PC-3 (cell line): ENCODE results near the gene CYP8B1. TPM values are rescaled to one million over a fixed set of nuclear protein-coding genes. Genes with fewer than 3 reads are reported as not detected.

Experiments
- ATAC-seq: fragments of 200-7000 bp; cut with Tn5 transposase; 2 replicates; pipeline ENCODE4 v1.9.1; 2020; ENCODE audit warnings: mild to moderate bottlenecking, moderate library complexity
- BruUV-seq: library from RNA; stranded (reverse); fragments of 400-500 nt; replicated peaks from 2 replicates; lab custom pipeline; 2021; lab: Mats Ljungman, UMichigan
- CTCF ChIA-PET: fragments of 300-600 bp; sonication (Branson Sonifier 250); formaldehyde crosslinking; loops from one replicate; lab custom pipeline; 2022; ENCODE audit warnings: antibody characterized with exemption; lab: Charles Lee
- POLR2A ChIA-PET: fragments of 300-600 bp; sonication (Branson Sonifier 250); formaldehyde crosslinking; loops from one replicate; lab custom pipeline; 2022; ENCODE audit warnings: antibody characterized with exemption; ENCODE audit not compliant: unreplicated experiment; lab: Charles Lee
- DNase-seq: peaks from one replicate; pipeline ENCODE4 v3.0.0-alpha.2; 2015
- H2AFZ ChIP-seq: fragments of 300-600 bp; sonication (generic); 2 replicates; pipeline ENCODE4 v1.6.0; 2016; ENCODE audit warnings: antibody characterized with exemption, low read length
- H3F3A ChIP-seq: fragments of 300-600 bp; sonication (generic); one replicate; pipeline ENCODE4 v1.6.0; 2017; ENCODE audit warnings: antibody characterized with exemption, low read length, control low read depth, mild to moderate bottlenecking; ENCODE audit not compliant: unreplicated experiment
- H3K27ac ChIP-seq: fragments of 300-600 bp; sonication (generic); 2 replicates; pipeline ENCODE4 v1.5.1; 2016; ENCODE audit warnings: mild to moderate bottlenecking, low read length
- H3K27me3 ChIP-seq: fragments of 300-600 bp; sonication (generic); 2 replicates; pipeline ENCODE4 v1.6.1; 2016; ENCODE audit warnings: low read length, mixed read lengths
- H3K36me3 ChIP-seq: fragments of 300-600 bp; sonication (generic); 2 replicates; pipeline ENCODE4 v1.6.1; 2016; ENCODE audit warnings: low read depth, mixed run types, low read length, mixed read lengths
- H3K4me1 ChIP-seq: fragments of 300-600 bp; sonication (generic); 2 replicates; pipeline ENCODE4 v1.5.1; 2016; ENCODE audit warnings: low read length; ENCODE audit not compliant: insufficient read depth
- H3K4me2 ChIP-seq: fragments of 300-600 bp; sonication (generic); 2 replicates; pipeline ENCODE4 v1.6.0; 2016; ENCODE audit warnings: low read length
- H3K4me3 ChIP-seq: fragments of 300-600 bp; sonication (generic); 2 replicates; pipeline ENCODE4 v1.5.1; 2016; ENCODE audit warnings: mild to moderate bottlenecking, low read length, mixed read lengths
- H3K79me2 ChIP-seq: fragments of 300-600 bp; sonication (generic); 2 replicates; pipeline ENCODE4 v1.6.1; 2017; ENCODE audit warnings: low read length, mixed read lengths
- H3K9ac ChIP-seq: fragments of 300-600 bp; sonication (generic); 2 replicates; pipeline ENCODE4 v1.6.0; 2016; ENCODE audit warnings: mild to moderate bottlenecking, low read length
- H3K9me2 ChIP-seq: fragments of 300-600 bp; sonication (generic); replicated peaks from 2 replicates; pipeline ENCODE4 v1.6.1; 2016; ENCODE audit warnings: mixed run types, low read length, mixed read lengths
- H3K9me3 ChIP-seq: fragments of 300-600 bp; sonication (generic); 2 replicates; pipeline ENCODE4 v1.6.1; 2016; ENCODE audit warnings: low read length, mixed read lengths
- H4K20me1 ChIP-seq: fragments of 300-600 bp; sonication (generic); 2 replicates; pipeline ENCODE4 v1.6.1; 2016; ENCODE audit warnings: low read length, mixed read lengths
- EZH2 ChIP-seq: fragments of 300-600 bp; sonication (generic); IDR thresholded peaks from one replicate; pipeline ENCODE4 v1.6.1; 2017; ENCODE audit warnings: antibody characterized with exemption, mild to moderate bottlenecking, low read length; ENCODE audit not compliant: unreplicated experiment
- EZH2phosphoT487 ChIP-seq: fragments of 300-600 bp; sonication (generic); IDR thresholded peaks from 2 replicates; pipeline ENCODE4 v1.6.1; 2018; ENCODE audit warnings: mild to moderate bottlenecking, antibody characterized with exemption, low read length, borderline replicate concordance
- intact Hi-C: fragments of 100-400 bp; cut with micrococcal nuclease; formaldehyde crosslinking; loops from 2 replicates; pipeline ENCODE4 v1.9.0; 2023
- total RNA-seq: library from RNA; depleted of rRNA; stranded (reverse); fragments of >200 nt; gene quantifications from 2 replicates; pipeline ENCODE4 v1.2.3, GENCODE V29; 2014
- TF ChIP-seq, protein P1 (sequence below): fragments of 300-600 bp; sonication (generic); conservative IDR thresholded peaks from 2 replicates; pipeline ENCODE4 v1.5.1; 2017; ENCODE audit warnings: antibody characterized with exemption, low read depth, mild to moderate bottlenecking, low read length

The CYP8B1 gene
- total RNA-seq, 1 experiment from 2014 or later, result not detected

GRCh38 chr3:42849017-42849416 lies 26.7 kb downstream of the CYP8B1 start:
- no peak overlapping the region for H3K4me2 ChIP-seq
- no peaks in the 10 kb centered on the region for H3K79me2 ChIP-seq
- no peaks in the 10 kb centered on the region for H3K4me1 ChIP-seq
- no peaks in the 10 kb centered on the region for H3K9me3 ChIP-seq
- DNase-seq (no peak), ATAC-seq (no peak)
- H2AFZ ChIP-seq, result no peak overlapping the region
- TF ChIP-seq EZH2phosphoT487 (no peak), EZH2 (no peak)
- TF ChIP-seq, protein P1, sequence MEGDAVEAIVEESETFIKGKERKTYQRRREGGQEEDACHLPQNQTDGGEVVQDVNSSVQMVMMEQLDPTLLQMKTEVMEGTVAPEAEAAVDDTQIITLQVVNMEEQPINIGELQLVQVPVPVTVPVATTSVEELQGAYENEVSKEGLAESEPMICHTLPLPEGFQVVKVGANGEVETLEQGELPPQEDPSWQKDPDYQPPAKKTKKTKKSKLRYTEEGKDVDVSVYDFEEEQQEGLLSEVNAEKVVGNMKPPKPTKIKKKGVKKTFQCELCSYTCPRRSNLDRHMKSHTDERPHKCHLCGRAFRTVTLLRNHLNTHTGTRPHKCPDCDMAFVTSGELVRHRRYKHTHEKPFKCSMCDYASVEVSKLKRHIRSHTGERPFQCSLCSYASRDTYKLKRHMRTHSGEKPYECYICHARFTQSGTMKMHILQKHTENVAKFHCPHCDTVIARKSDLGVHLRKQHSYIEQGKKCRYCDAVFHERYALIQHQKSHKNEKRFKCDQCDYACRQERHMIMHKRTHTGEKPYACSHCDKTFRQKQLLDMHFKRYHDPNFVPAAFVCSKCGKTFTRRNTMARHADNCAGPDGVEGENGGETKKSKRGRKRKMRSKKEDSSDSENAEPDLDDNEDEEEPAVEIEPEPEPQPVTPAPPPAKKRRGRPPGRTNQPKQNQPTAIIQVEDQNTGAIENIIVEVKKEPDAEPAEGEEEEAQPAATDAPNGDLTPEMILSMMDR, result no peak
- H3K9ac ChIP-seq, result no peak overlapping the region
- no peak overlapping the region for H3K27ac ChIP-seq
- H3F3A ChIP-seq, result no peaks in the 10 kb centered on the region
- no peaks in the 10 kb centered on the region for H4K20me1 ChIP-seq
- CTCF ChIA-PET, result no interaction called here
- H3K4me3 ChIP-seq, result no peak overlapping the region
- BruUV-seq, result no TSS peak
- intact Hi-C loops, result no loop called here
- H3K36me3 ChIP-seq, result no peaks in the 10 kb centered on the region
- POLR2A ChIA-PET, result no interaction called here
- H3K9me2 ChIP-seq, result no peaks in the 10 kb centered on the region
- H3K27me3 ChIP-seq, result no peaks in the 10 kb centered on the region

DNA sequence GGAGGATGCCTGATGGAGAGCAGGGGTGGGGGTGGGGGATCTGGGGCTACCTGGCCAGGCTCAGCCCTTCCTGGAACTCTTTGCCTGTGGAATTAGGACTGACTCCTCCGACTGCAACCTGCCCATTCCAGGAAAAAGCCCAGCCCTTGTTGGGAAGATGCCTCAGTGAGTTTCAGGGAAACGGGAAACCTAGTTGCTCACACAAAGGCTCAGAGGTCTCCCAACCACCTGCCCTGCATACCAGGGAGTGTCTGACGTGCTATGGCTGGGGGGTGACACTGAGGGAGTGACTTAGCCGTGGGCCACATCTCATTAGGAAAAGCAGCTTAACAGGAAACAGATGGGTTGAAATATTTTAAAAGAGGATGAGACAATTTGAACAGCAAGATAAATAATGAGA lies 27.9 kb downstream of the CYP8B1 start:
- ChIA-PET POLR2A (no interaction called here), CTCF (no interaction called here)
- no peak for ATAC-seq

More for the DNA sequence above, 27.9 kb downstream of the CYP8B1 start:
- no peak overlapping the region for H3K4me2 ChIP-seq
- DNase-seq, result no peak
- no peaks in the 10 kb centered on the region for H3K36me3 ChIP-seq
- H3K27me3 ChIP-seq, result no peaks in the 10 kb centered on the region
- BruUV-seq, result no TSS peak
- no peaks in the 10 kb centered on the region for H4K20me1 ChIP-seq
- intact Hi-C loops, result no loop called here
- TF ChIP-seq EZH2, result no peak
- TF ChIP-seq, protein P1, result no peak
- TF ChIP-seq EZH2phosphoT487, result no peak
- no peak overlapping the region for H3K27ac ChIP-seq
- no peaks in the 10 kb centered on the region for H3F3A ChIP-seq
- no peak overlapping the region for H2AFZ ChIP-seq
- H3K79me2 ChIP-seq, result no peaks in the 10 kb centered on the region
- no peaks in the 10 kb centered on the region for H3K4me1 ChIP-seq
- H3K9ac ChIP-seq, result no peak overlapping the region
- H3K4me3 ChIP-seq, result no peak overlapping the region
- H3K9me2 ChIP-seq, result no peaks in the 10 kb centered on the region
- no peaks in the 10 kb centered on the region for H3K9me3 ChIP-seq
